H9 (cell line): Measurements from ENCODE around the gene TMEM233. TPM values are rescaled to one million over a fixed set of nuclear protein-coding genes. Genes with fewer than 3 reads are reported as not detected.

Experiments used
- DNase-seq: peaks from one replicate; pipeline ENCODE4 v3.0.0-alpha.2; 2017
- H2AFZ ChIP-seq: one replicate; pipeline ENCODE4 v1.6.1; 2013; ENCODE audit warnings: mild to moderate bottlenecking, low read length, control low read depth, moderate library complexity
- H2AK5ac ChIP-seq: 2 replicates; pipeline ENCODE4 v1.6.1; 2013; ENCODE audit warnings: low read length, control low read depth, mixed read lengths; ENCODE audit not compliant: insufficient read length
- H2BK120ac ChIP-seq: one replicate; pipeline ENCODE4 v1.6.1; 2013; ENCODE audit warnings: low read depth, mild to moderate bottlenecking, low read length, control low read depth, inconsistent platforms; ENCODE audit not compliant: poor library complexity, severe bottlenecking
- H2BK12ac ChIP-seq: 2 replicates; pipeline ENCODE4 v1.6.1; 2013; ENCODE audit warnings: low read length, control low read depth, mixed read lengths, low read depth; ENCODE audit not compliant: insufficient read length
- H2BK15ac ChIP-seq: 2 replicates; pipeline ENCODE4 v1.6.1; 2013; ENCODE audit warnings: low read depth, low read length, control low read depth
- H2BK20ac ChIP-seq: one replicate; pipeline ENCODE4 v1.6.1; 2013; ENCODE audit warnings: low read depth, mild to moderate bottlenecking, low read length, control low read depth, inconsistent platforms; ENCODE audit not compliant: poor library complexity, severe bottlenecking
- H2BK5ac ChIP-seq: 2 replicates; pipeline ENCODE4 v1.6.1; 2013; ENCODE audit warnings: low read length, control low read depth, mixed read lengths; ENCODE audit not compliant: insufficient read length
- H3K14ac ChIP-seq: 2 replicates; pipeline ENCODE4 v1.6.1; 2013; ENCODE audit warnings: low read length, control low read depth; ENCODE audit not compliant: insufficient read depth
- H3K18ac ChIP-seq: 2 replicates; pipeline ENCODE4 v1.6.1; 2013; ENCODE audit warnings: low read depth, mild to moderate bottlenecking, mixed read lengths, low read length, control low read depth; ENCODE audit not compliant: insufficient read length
- H3K23ac ChIP-seq: 2 replicates; pipeline ENCODE4 v1.6.1; 2013; ENCODE audit warnings: low read length, control low read depth, mixed read lengths, low read depth; ENCODE audit not compliant: insufficient read length
- H3K23me2 ChIP-seq: 2 replicates; pipeline ENCODE4 v1.6.1; 2013; ENCODE audit warnings: low read depth, mild to moderate bottlenecking, mixed read lengths, low read length, control low read depth; ENCODE audit not compliant: insufficient read length, poor library complexity, severe bottlenecking
- H3K27ac ChIP-seq: 2 replicates; pipeline ENCODE4 v1.5.1; 2013; ENCODE audit warnings: low read length, control low read depth, mixed read lengths, low read depth; ENCODE audit not compliant: insufficient read length
- H3K27me3 ChIP-seq: 2 replicates; pipeline ENCODE4 v1.6.1; 2013; ENCODE audit warnings: low read length, control low read depth, inconsistent platforms; ENCODE audit not compliant: insufficient read depth
- H3K4ac ChIP-seq: 2 replicates; pipeline ENCODE4 v1.6.1; 2013; ENCODE audit warnings: low read depth, mild to moderate bottlenecking, control low read depth, inconsistent platforms, low read length, moderate library complexity
- H3K4me1 ChIP-seq: 2 replicates; pipeline ENCODE4 v1.6.1; 2013; ENCODE audit warnings: low read length, control low read depth, inconsistent platforms; ENCODE audit not compliant: insufficient read depth
- H3K4me2 ChIP-seq: 2 replicates; pipeline ENCODE4 v1.6.1; 2013; ENCODE audit warnings: low read length, control low read depth, mixed read lengths; ENCODE audit not compliant: insufficient read length, insufficient read depth
- H3K56ac ChIP-seq: 2 replicates; pipeline ENCODE4 v1.6.1; 2013; ENCODE audit warnings: low read depth, mild to moderate bottlenecking, mixed read lengths, low read length, control low read depth; ENCODE audit not compliant: insufficient read length
- H3K79me1 ChIP-seq: 2 replicates; pipeline ENCODE4 v1.6.1; 2013; ENCODE audit warnings: low read depth, mild to moderate bottlenecking, moderate library complexity, low read length, control low read depth, inconsistent platforms; ENCODE audit not compliant: insufficient read depth, poor library complexity, severe bottlenecking
- H3K79me2 ChIP-seq: 2 replicates; pipeline ENCODE4 v1.6.1; 2013; ENCODE audit warnings: low read length, control low read depth, inconsistent platforms; ENCODE audit not compliant: insufficient read depth
- H3K9ac ChIP-seq: 2 replicates; pipeline ENCODE4 v1.6.1; 2013; ENCODE audit warnings: low read length, control low read depth, mixed read lengths; ENCODE audit not compliant: insufficient read length; ENCODE audit errors: extremely low read depth
- H3K9me3 ChIP-seq: one replicate; pipeline ENCODE4 v1.6.1; 2013; ENCODE audit warnings: low read depth, low read length, inconsistent platforms; ENCODE audit not compliant: control insufficient read depth
- H3T11ph ChIP-seq: one replicate; pipeline ENCODE4 v1.6.1; 2013; ENCODE audit warnings: mild to moderate bottlenecking, low read length, control low read depth, inconsistent platforms
- H4K20me1 ChIP-seq: one replicate; pipeline ENCODE4 v1.6.1; 2013; ENCODE audit not compliant: control insufficient read depth, insufficient read length, insufficient read depth
- H4K5ac ChIP-seq: 2 replicates; pipeline ENCODE4 v1.6.1; 2013; ENCODE audit warnings: low read depth, mild to moderate bottlenecking, mixed read lengths, low read length, control low read depth; ENCODE audit not compliant: insufficient read length
- H4K8ac ChIP-seq: replicated peaks from 2 replicates; pipeline ENCODE4 v1.6.1; 2013; ENCODE audit warnings: low read length, control low read depth, mixed read lengths, low read depth; ENCODE audit not compliant: insufficient read length
- H4K91ac ChIP-seq: 2 replicates; pipeline ENCODE4 v1.6.1; 2013; ENCODE audit warnings: low read depth, mild to moderate bottlenecking, moderate library complexity, mixed read lengths, low read length, control low read depth; ENCODE audit not compliant: insufficient read length
- H3K27ac Mint-ChIP-seq, 3 experiments: 2 replicates in 2 of 3; 3 replicates in 1 of 3; pipeline ENCODE4 v1.8.0; 2020 to 2021; ENCODE audit warnings: mixed read lengths in 3 of 3, mild to moderate bottlenecking in 1 of 3, moderate library complexity in 1 of 3
- H3K27me3 Mint-ChIP-seq: 2 replicates; pipeline ENCODE4 v1.8.0; 2021; ENCODE audit warnings: low read depth, mild to moderate bottlenecking, moderate library complexity, mixed read lengths
- H3K36me3 Mint-ChIP-seq, 3 experiments: 2 replicates in 2 of 3; 3 replicates in 1 of 3; pipeline ENCODE4 v1.8.0; 2020 to 2021; ENCODE audit warnings: low read depth in 3 of 3, mixed read lengths in 3 of 3; ENCODE audit not compliant: insufficient read depth in 1 of 3
- H3K4me1 Mint-ChIP-seq, 2 experiments: 2 replicates each; pipeline ENCODE4 v1.8.0; 2020; ENCODE audit warnings: mixed read lengths in 2 of 2
- H3K4me3 Mint-ChIP-seq, 2 experiments: 2 replicates in 1 of 2; 3 replicates in 1 of 2; pipeline ENCODE4 v1.8.0; 2020 to 2021; ENCODE audit warnings: mild to moderate bottlenecking in 2 of 2, mixed read lengths in 2 of 2, moderate library complexity in 1 of 2
- H3K9me3 Mint-ChIP-seq, 2 experiments: 2 replicates in 1 of 2; 3 replicates in 1 of 2; pipeline ENCODE4 v1.8.0; 2020; ENCODE audit warnings: mild to moderate bottlenecking in 2 of 2, mixed read lengths in 2 of 2, moderate library complexity in 1 of 2
- CTCF ChIP-seq: fragments of 200-600 bp; sonication (generic); conservative IDR thresholded peaks from 3 replicates; pipeline ENCODE4 v1.8.0; 2021; ENCODE audit warnings: antibody characterized with exemption, mild to moderate bottlenecking
- WGBS: extraction: QIAGEN DNeasy Blood & Tissue Kit; methylation state at CpG from one replicate; pipeline ENCODE4 v1.1.7; 2013; ENCODE audit warnings: missing lambda C conversion rate, low lambda C conversion rate, mixed read lengths; ENCODE audit not compliant: insufficient read length; ENCODE audit errors: extremely low coverage; 5-methylcytosine and 5-hydroxymethylcytosine counted together
- total RNA-seq: library from RNA; stranded (reverse); gene quantifications from 2 replicates; pipeline ENCODE4 v1.2.1, GENCODE V29; 2021

The TMEM233 gene
- total RNA-seq, 1 experiment from 2014 or later: not detected

- H3K79me1 ChIP-seq: peaks cover 4% of the 10 kb centered on the region
- H3K79me2 ChIP-seq: no peaks in the 10 kb centered on the region
- H3K27me3 ChIP-seq: no peaks in the 10 kb centered on the region
- no peak overlapping the region for H3K4me3 Mint-ChIP-seq
- H4K20me1 ChIP-seq: no peaks in the 10 kb centered on the region
- no peak overlapping the region for H3K23ac ChIP-seq
- no peak overlapping the region for H4K5ac ChIP-seq
- H2BK5ac ChIP-seq: no peak overlapping the region
- no peak overlapping the region for H3K18ac ChIP-seq
- DNase-seq: no peak
- H2BK12ac ChIP-seq: no peak overlapping the region
- H3K4me1 Mint-ChIP-seq: peaks cover 13 to 15% of the 10 kb centered on the region in 2 experiments
- no peak overlapping the region for H3K27ac ChIP-seq
- no peak overlapping the region for H2BK120ac ChIP-seq
- H3K14ac ChIP-seq: no peak overlapping the region
- H2BK15ac ChIP-seq: no peak overlapping the region
- no peak for TF ChIP-seq CTCF
- H3K9ac ChIP-seq: no peak overlapping the region
- H3K4me1 ChIP-seq: no peaks in the 10 kb centered on the region
- no peak overlapping the region for H3K56ac ChIP-seq
- H3K27ac Mint-ChIP-seq: no peak overlapping the region
- H4K8ac ChIP-seq: no peak overlapping the region
- no peaks in the 10 kb centered on the region for H3K9me3 Mint-ChIP-seq
- H3K9me3 ChIP-seq: no peaks in the 10 kb centered on the region
- H3T11ph ChIP-seq: no peak overlapping the region
- H2BK20ac ChIP-seq: no peak overlapping the region
- no peak overlapping the region for H4K91ac ChIP-seq
- peaks cover 10% of the 10 kb centered on the region for H3K27me3 Mint-ChIP-seq
- H3K23me2 ChIP-seq: no peaks in the 10 kb centered on the region
- no CpG with 5 or more reads among the region's 2 CpGs for WGBS
- H3K4me2 ChIP-seq: no peak overlapping the region
- peaks cover 4 to 20% (median 15%) of the 10 kb centered on the region in 3 experiments for H3K36me3 Mint-ChIP-seq
- H3K4ac ChIP-seq: no peak overlapping the region
- H2AK5ac ChIP-seq: no peak overlapping the region
- H2AFZ ChIP-seq: no peak overlapping the region
These were observed 72.7 kb downstream of the TMEM233 start for GRCh38 chr12:119666226-119666795.
